HTR-8/SVneo (cell line): ENCODE measurements around the gene BOK.
"Not testable (repeated sequence)": the region's sequence is repeated elsewhere in the genome, so short reads cannot be mapped to it uniquely, and the experiment has no call there.

ENCODE experiments used
- DNase-seq: peaks from one replicate; pipeline ENCODE4 v3.0.0; 2011; ENCODE audit warnings: low spot score, mixed read lengths; ENCODE audit not compliant: insufficient read length
- FAIRE-seq: peaks from 2 replicates; lab custom pipeline; 2011; peaks lifted over from hg19 to GRCh38; lab: Jason Lieb, UNC

BOK gene

DNA sequence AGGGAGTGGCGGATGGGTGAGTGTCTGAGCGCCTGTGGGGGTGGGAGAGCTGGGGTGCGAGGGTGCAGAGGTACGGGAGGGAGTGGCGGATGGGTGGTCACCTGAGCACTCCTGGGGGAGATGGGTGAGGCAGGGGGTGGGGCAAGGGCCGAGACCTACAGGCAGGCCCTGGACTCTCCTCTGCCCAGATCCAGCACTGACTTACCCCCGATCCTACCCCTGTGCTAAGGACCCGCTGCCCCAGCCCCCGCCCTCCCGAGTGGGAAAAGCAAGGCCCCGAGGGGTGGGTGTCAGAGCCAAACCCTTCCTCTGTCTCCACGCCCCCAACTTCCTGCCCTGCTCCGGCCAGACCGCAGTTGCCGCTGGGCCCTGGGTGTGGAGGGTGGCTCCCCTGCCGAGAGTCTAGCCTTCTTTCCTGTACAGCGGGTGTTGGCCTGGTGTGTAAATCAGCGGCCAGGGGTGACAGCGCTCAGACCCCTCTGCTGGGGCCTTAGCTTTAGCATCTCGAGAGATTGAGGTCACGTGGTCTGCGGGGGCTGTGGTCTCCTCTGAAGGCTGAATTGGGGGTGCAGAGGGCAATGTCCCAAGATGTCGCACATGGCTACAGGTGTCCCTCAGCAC is 12.5 kb downstream of the BOK start:
- FAIRE-seq: no peak
- no peak for DNase-seq

DNA sequence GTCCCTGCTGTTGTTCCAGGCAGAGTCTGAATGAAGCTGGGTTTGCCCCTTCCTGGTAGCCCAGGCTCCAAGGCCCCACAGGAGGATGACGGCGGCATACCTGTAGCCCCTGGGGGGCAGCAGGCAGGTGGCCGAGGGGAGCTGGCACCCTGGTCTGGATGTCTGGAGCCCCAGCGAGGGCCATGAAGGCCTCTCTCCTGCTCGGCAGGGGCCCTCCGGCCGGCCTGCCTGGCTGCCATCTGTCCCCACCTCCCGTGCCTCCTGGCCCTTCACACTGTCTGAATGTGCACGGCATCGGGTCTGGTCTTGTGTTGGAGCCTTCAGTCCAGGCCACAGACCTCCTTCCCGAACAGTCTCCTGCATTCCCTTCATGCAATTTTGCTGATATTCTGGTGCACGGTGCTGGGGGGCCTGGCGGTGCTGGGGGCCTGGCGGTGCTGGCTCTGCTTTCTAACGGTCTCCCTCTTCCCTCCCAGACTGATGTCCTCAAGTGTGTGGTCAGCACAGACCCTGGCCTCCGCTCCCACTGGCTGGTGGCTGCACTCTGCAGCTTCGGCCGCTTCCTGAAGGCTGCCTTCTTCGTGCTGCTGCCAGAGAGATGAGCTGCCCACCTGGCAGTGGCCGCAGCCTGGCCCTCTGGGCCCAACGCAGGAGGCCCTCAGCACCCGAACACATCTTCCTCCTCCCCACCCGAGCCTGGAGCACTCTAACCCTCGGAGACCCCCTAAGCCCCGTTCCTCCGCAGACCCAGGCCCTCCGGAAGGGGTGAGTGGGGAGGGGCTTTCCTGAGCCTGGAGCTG is 13.5 kb downstream of the BOK start:
- DNase-seq (no peak), FAIRE-seq (no peak)

DNA sequence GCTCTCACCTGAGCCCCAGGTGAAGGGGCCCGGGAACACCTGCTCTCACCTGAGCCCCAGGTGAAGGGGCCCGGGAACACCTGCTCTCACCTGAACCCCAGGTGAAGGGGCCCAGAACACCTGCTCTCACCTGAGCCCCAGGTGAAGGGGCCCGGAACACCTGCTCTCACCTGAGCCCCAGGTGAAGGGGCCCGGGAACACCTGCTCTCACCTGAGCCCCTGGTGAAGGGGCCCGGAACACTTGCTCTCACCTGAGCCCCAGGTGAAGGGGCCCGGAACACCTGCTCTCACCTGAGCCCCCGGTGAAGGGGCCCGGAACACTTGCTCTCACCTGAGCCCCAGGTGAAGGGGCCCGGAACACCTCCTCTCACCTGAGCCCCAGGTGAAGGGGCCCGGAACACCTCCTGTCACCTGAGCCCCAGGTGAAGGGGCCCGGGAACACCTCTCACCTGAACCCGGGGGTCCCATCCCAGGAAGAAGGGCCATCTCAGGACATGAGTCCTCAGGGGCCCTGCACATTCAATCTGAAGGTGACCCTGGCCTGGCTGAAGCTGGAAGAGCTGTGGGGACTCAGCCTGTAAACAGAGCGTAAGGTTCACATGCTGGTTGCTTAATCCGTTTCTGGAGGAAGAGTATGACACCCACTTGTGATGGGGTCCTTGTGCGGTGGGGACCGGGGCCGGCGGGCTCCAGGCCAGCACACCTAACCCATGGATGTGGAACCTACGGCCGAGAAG is 14.5 kb downstream of the BOK start:
- not testable (repeated sequence) for FAIRE-seq, DNase-seq

DNA sequence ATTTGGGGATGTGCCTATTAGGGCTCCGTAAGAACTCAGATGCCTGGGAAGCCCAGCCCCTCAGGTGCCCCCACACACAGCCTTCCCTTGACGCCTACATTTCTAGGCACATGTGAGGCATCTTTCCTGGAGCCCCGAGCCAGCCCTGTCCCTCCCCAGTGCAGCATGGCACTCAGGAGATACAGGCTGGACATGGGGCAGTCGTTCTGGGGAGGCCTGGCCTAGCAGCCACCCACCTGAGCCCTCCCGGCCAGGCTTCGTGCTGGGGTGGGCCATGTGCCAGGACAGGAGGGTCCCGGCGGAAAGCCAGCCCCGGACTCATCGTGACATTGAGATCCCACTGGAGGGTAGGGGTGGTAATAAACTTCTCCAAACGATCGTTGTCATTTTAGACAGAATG is 15.2 kb downstream of the BOK start:
- no peak for DNase-seq
- no peak for FAIRE-seq

DNA sequence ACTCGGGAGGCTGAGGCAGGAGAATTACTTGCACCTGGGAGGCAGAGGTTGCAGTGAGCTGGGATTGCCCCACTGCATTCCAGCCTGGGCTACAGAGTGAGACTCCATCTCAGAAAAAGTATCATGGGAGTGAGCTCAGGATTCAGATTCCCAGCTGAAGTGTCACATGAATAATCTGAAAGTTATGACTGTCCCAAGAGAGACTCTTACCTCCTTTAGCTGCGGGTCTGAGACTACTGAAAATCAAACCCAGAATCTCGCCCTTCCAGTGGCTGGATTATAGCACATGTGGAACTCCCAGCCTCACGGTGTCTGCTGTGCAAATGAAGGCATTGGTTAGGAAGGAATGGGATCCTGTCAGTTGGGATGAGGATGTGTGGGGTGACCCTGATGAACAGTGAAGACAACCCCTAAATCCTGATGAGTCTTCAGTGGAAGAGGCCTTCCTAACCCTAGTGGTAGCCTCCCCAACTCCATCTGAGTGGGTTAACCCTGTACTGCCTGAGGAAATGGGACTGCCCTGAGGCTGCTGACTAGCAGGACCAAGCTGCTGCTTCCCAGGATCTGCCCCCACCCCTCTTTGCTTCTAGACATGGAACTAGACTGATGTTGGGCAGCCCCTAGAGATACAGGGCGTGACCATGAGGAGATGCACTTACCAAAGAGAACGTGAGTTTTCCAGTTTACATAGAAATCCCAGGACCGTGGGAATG is 16.5 kb downstream of the BOK start:
- FAIRE-seq: peak; percentile 16
- no peak for DNase-seq

DNA sequence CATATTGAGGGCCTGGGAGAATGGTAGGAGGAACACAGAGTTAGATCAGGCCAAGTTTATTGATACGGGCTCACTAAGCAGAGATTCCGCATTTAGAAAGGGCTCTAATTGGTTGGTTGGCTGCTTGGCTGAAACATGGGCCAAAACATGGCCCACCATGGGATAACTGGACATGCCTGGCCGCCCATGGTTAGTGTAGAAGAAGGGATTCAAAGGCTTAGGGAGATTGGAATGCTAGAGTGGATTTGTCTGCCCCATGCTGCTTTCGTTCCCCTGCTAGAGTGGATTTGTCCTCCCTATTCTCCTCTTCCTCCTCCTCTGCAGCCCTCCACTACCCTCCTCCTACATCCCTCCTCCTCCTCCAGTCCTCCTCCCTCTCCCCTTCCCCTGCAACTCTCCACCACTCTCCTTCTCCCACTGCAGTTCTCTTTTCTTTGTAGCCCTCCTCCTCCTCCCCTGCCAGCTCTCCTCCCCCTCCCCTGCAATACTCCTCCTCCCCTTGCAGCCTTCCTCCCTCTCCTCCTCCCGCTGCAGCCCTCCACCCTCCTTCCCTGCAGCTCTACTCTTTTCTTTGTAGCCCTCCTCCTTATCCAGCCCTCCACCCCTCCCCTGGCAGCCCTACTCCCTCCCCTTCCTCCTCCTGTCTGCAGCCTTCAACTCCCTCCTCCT is 17.2 kb downstream of the BOK start:
- no peak for FAIRE-seq

DNA sequence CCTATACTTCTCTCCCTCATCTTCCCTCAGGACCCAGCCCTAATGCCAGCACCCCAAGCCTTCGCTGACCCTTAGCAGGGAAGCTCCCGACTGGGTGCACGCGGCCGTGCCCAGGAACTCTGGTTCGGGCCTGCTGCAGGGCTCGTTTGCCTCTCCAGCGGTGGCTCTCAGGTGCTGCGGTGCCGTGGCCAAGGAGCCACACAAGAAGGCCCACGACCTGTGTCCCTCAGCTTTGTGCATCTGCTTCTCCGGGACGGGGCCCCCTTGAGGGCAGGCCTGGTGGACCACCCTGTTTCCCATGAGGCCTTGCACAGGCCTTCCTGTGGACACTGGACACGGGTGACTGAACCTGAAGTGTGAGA is 17.7 kb downstream of the BOK start:
- FAIRE-seq (no peak), DNase-seq (no peak)

More for the DNA sequence above, 17.2 kb downstream of the BOK start:
- DNase-seq: no peak

DNA sequence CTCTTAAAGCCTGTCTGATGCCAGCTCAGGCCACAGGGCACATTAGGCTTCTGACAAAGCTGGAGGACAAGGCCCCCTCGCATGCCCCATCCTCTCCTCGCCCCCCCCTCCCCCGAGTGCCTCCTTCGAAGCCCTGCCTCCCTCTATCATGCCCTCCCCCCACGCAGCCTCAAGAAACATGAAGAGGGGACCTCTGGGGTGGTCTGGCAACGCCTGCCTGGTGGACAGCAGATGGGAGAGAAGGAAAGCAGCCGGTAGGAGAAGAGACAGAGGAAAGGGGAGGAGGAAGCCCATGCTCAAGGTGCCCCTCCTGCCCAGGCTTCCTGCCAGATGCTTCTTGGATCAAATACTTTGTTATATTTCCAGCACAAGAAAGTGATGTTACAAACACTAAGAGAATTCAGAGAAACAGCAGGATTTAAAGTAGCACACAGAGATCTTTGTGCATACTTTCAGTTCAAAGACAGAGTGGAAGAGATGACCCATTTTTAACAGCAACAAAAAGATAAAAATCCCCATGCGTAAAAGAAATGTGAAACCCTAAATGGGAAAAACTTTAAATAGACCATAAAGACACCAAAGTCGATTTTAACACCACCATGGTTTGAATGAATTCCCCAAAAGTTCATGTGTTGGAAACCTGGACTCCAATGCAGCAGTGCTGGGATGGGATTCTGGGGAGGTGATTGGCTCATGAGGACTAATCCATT is 19.0 kb downstream of the BOK start:
- DNase-seq: no peak
- FAIRE-seq: no peak

DNA sequence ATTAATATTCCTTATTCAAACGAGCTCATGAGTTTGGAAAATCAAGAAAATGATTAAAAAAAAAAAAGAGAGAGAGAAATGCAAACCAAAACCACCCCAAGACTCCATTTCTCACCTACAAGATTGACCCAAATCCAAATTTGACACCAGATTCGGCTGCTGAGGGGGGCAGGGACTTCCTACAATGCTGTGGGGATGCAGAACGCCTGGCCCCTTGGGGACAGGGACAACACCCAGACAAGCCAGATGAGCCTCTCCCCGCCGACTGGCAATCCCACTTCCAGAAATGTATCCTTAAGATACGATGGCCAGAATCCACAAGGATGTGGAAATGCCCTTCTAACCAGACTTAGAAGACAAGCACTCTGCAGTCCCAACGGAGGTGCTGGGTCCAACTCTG is 20.7 kb downstream of the BOK start:
- no peak for FAIRE-seq

DNA sequence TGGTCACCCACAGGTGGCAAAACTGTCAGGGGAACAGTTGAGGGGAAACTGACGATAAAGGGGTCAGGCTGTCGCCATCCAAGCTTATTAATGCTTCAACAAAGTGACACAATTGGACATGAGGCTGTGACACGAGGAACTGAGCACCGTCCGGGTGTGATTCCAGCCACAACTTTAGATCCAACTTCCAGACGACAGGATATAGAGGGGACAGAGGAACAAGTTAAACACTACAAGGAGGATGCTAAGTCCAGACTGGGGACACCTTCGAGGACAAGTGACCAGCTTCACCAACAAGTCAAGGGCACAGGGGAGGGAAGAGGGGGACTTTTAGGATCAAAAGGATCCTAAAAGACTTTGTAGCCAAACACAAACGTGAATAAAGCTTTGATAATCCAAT is 23.8 kb downstream of the BOK start:
- FAIRE-seq: no peak
- no peak for DNase-seq

More for the DNA sequence above, 20.7 kb downstream of the BOK start:
- no peak for DNase-seq

DNA sequence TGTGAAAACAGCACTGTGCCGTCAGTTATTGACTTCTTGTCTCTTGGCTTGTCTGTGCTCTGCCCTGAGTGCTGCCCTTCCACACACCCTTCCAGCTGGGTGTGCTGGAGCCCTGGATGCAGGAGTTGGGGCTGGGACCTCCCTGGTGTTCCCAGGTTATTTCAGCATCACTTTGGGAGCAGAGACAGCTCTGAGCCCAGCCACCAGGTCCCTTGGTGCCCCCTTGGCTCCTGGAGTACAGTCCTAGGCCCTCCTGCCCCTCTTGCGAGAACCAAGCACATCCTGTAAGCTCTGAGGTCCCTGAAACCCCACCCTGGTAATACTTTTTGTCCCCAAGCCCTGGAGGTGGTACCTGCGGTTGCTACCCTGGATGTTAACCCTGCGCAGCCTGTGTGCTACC is 24.3 kb downstream of the BOK start:
- DNase-seq: no peak
- FAIRE-seq: no peak

DNA sequence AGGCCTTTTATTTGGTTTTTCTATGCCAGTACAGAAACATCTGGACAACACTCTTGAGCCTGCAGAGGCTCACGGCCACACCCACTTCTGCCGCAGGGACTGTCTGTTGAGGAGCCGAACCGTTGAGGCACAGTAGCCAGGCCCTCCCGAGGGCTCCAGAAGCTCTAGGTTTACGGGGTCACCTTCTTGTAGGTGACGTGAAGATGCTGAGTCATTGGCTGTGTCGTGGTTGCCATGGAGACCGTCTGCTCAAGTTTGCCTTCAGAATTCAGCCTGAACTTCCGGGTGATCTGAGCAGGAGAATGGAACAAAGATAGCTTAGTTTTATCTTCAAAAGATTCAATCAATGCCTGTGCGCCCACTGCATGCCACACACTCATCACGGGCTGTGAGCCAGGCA is 25.9 kb downstream of the BOK start:
- FAIRE-seq (no peak), DNase-seq (no peak)

DNA sequence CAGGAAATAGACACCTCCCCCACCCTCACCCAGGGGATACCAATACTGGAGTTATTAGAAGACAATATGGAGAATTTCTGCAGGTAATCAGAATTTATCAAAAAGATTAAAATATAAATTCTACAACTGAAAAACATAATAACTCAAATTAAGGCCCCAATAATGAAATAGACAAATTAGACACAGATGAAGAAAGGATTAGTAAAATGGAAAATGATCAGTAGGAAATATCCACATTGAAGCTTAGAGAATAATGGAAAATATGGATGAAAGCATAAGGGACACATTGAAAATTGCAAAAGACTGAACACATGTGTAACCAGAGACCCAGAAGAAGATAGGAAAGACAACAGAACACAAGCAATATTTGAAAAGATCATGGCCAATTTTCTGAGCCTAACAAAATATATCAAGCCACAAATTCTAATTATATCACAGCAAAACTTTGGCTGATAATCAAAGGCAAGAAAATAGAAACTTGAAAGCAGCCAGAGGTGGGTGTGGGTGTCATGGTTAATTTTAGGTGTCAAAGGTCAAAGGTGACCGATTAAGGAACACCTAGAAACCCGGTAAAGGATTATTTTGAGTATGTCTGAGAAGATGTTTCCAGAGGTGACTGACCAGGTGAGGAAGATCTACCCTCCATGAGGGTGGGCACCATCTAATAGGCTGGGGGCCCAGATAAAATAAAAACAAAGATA is 28.2 kb downstream of the BOK start:
- no peak for DNase-seq
- no peak for FAIRE-seq

DNA sequence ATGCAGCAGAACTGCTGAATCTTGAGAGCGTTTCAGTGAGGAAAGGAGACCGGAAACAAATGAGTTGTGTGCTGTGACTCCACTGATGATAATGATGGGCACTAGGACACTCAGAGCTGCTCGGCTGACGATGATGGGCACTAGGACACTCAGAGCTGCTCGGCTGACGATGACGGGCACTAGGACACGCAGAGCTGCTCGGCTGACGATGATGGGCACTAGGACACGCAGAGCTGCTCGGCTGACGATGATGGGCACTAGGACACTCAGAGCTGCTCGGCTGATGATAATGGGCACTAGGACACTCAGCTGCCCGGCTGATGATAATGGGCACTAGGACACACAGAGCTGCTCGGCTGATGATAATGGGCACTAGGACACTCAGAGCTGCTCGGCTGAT is 31.3 kb downstream of the BOK start:
- FAIRE-seq, DNase-seq: not testable (repeated sequence)

DNA sequence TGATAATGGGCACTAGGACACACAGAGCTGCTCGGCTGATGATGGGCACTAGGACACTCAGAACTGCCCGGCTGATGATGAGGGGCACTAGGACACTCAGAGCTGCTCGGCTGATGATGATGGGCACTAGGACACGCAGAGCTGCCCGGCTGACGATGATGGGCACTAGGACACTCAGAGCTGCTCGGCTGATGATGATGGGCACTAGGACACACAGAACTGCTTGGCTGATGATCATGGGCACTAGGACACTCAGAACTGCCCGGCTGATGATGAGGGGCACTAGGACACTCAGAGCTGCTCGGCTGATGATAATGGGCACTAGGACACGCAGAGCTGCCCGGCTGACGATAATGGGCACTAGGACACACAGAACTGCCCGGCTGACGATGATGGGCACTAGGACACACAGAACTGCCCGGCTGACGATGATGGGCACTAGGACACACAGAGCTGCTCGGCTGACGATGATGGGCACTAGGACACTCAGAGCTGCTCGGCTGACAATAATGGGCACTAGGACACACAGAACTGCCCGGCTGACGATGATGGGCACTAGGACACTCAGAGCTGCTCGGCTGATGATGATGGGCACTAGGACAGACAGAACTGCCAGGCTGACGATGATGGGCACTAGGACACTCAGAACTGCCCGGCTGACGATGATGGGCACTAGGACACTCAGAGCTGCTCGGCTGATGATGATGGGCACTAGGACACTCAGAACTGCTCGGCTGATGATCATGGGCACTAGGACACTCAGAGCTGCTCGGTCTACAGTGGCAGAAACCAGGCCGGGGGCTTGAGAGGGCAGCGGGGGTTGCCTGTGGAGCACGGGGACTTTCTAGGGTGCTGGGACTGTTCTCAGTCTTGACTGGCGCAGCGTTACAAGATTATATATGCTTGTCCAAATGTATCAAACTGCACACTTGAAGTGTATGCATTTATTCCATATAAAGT is 32.2 kb downstream of the BOK start:
- DNase-seq, FAIRE-seq: not testable (repeated sequence)

DNA sequence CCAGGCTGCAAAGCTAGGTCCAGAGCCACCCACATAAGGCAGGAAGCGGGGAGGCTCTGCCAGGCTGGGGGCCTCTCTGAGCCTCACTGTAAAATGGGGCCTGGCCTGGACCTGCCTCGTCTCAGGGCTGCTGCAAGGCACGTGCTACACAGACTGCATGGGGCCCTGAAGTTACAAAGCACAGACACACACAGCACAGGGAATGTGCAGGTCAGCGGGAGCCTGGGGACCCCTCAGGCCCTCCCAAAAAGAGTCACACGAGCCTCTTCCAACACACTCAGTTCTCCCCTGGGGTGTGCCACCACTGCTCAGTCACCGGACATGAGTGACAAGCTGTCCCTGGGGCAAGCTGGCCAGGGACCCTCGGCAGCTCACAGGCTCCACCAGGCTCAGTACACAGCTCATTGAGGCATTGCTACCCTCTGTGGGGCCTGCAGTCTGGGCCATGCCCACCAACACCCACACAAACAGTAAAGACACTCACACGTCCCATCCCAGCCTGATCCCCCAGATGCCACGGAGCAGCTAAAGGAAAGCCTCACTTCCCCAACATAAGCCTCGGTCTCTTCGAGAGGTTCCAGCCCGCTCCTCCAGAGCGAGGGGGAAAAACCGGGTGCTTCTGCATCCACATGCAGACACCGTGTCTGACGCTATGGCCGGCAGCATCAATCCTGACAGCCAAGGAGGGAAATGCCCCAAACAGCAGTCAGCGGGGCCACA is 33.7 kb downstream of the BOK start:
- DNase-seq: no peak
- FAIRE-seq: no peak

DNA sequence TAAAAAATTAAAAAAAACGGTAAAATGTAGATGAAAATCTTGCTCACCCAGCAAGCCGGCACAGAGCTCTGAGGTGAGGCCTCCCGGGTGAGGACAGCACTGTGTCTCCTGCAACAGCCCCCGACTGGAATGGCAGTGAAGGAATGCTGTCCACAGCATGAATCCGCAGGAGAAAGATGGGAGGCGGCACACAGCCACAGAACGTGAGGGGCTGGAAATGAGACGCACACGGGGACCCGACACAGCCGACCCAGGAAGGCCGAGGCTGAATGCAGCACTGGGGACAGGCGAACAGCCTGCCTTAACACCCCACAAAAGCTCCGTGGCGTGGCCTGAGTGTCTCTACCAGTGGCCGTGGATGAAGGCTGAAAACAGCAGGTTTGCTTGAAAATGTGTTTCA is 34.7 kb downstream of the BOK start:
- FAIRE-seq (no peak), DNase-seq (no peak)
